CD4-positive, alpha-beta memory T cell (primary cell): Measurements from ENCODE around the gene SLC27A5. TPM values are rescaled to one million over a fixed set of nuclear protein-coding genes. Genes with fewer than 3 reads are reported as not detected.
A peak's percentile ranks its signal among the peaks of the same experiment; 100 is the strongest.
"Not testable (repeated sequence)": the region's sequence is repeated elsewhere in the genome, so short reads cannot be mapped to it uniquely, and the experiment has no call there.

Source experiments
- CTCF ChIA-PET: fragments of 350-600 bp; sonication (Branson Sonifier 250); formaldehyde crosslinking; loops from one replicate; lab custom pipeline; 2021; ENCODE audit warnings: inconsistent platforms; ENCODE audit not compliant: partially characterized antibody; lab: Charles Lee
- POLR2A ChIA-PET: fragments of 350-600 bp; sonication (Branson Sonifier 250); formaldehyde crosslinking; loops from one replicate; lab custom pipeline; 2021; ENCODE audit not compliant: partially characterized antibody; lab: Charles Lee
- DNase-seq, 5 donors: peaks; one replicate each; pipeline versions ENCODE4 v3.0.0 to v3.0.0-alpha.2; 2020 to 2022; ENCODE audit warnings: mixed read lengths in 1 of 5
- H3K27ac ChIP-seq: one replicate; pipeline ENCODE4 v1.7.0; 2013; ENCODE audit warnings: low read depth, low read length
- H3K27me3 ChIP-seq: 2 replicates; pipeline ENCODE4 v1.7.0; 2013; ENCODE audit warnings: mild to moderate bottlenecking, low read length, moderate library complexity; ENCODE audit not compliant: insufficient read depth
- H3K36me3 ChIP-seq: 2 replicates; pipeline ENCODE4 v1.7.0; 2013; ENCODE audit warnings: mild to moderate bottlenecking, low read length, moderate library complexity; ENCODE audit not compliant: insufficient read depth
- H3K4me1 ChIP-seq: 2 replicates; pipeline ENCODE4 v1.7.0; 2013; ENCODE audit warnings: mild to moderate bottlenecking, low read length, moderate library complexity; ENCODE audit not compliant: insufficient read depth
- H3K4me3 ChIP-seq, 2 donors: one replicate each; pipeline ENCODE4 v1.7.0; 2013; ENCODE audit warnings: low read length in 2 of 2, mild to moderate bottlenecking in 1 of 2
- H3K9me3 ChIP-seq, 2 donors: one replicate each; pipeline ENCODE4 v1.7.0; 2013; ENCODE audit warnings: low read length in 2 of 2, control low read depth in 1 of 2; ENCODE audit not compliant: control insufficient read depth in 1 of 2
- H3K27ac Mint-ChIP-seq, 7 donors: one replicate each; pipeline ENCODE4 v1.8.0; 2020 to 2021; ENCODE audit warnings: mixed read lengths in 7 of 7, mild to moderate bottlenecking in 6 of 7, inconsistent platforms in 3 of 7, moderate library complexity in 3 of 7
- H3K27me3 Mint-ChIP-seq, 2 donors: one replicate each; pipeline ENCODE4 v1.8.0; 2020 to 2021; ENCODE audit warnings: mixed read lengths in 2 of 2
- H3K36me3 Mint-ChIP-seq, 2 donors: one replicate each; pipeline ENCODE4 v1.8.0; 2020 to 2021; ENCODE audit warnings: mixed read lengths in 2 of 2, inconsistent platforms in 1 of 2, mild to moderate bottlenecking in 1 of 2
- H3K4me1 Mint-ChIP-seq, 4 donors: one replicate each; pipeline ENCODE4 v1.8.0; 2020 to 2021; ENCODE audit warnings: mixed read lengths in 4 of 4, mild to moderate bottlenecking in 1 of 4
- H3K4me3 Mint-ChIP-seq, 8 donors: one replicate each; pipeline ENCODE4 v1.8.0; 2020 to 2021; ENCODE audit warnings: mixed read lengths in 8 of 8, mild to moderate bottlenecking in 7 of 8, moderate library complexity in 6 of 8, inconsistent platforms in 3 of 8
- H3K9me3 Mint-ChIP-seq, 8 donors: one replicate each; pipeline ENCODE4 v1.8.0; 2020 to 2021; ENCODE audit warnings: mixed read lengths in 8 of 8, mild to moderate bottlenecking in 5 of 8, inconsistent platforms in 3 of 8, moderate library complexity in 1 of 8
- intact Hi-C: fragments of 100-400 bp; cut with micrococcal nuclease; formaldehyde crosslinking; loops from one replicate; pipeline ENCODE4 v1.15.1; 2023
- polyA plus RNA-seq, 2 donors: library from polyadenylated mRNA; unstranded; fragments of 300-500 nt; fragmentation: Illumina TruSeq; gene quantifications; one replicate each; pipeline ENCODE4 v1.2.3, GENCODE V29; 2021
- total RNA-seq, 2 experiments: library from RNA; stranded (reverse); gene quantifications; one replicate each; pipeline ENCODE4 v1.2.3, GENCODE V29; 2021

The SLC27A5 gene
- total and polyA plus RNA-seq, 4 experiments from 2014 or later, result 10.5 to 23.6 (median 14.1) TPM

DNA sequence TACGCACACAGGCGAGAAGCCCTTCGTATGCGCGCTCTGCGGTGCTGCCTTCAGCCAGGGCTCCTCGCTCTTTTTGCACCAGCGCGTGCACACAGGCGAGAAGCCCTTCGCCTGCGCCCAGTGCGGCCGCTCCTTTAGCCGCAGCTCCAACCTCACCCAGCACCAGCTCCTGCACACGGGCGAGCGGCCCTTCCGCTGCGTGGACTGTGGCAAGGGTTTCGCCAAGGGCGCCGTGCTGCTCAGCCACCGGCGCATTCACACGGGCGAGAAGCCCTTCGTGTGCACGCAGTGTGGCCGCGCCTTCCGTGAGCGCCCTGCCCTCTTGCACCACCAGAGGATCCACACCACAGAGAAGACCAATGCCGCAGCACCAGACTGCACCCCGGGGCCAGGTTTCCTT, 55.7 kb downstream of the SLC27A5 start:
- H3K4me3 Mint-ChIP-seq, result no peak overlapping the region

DNA sequence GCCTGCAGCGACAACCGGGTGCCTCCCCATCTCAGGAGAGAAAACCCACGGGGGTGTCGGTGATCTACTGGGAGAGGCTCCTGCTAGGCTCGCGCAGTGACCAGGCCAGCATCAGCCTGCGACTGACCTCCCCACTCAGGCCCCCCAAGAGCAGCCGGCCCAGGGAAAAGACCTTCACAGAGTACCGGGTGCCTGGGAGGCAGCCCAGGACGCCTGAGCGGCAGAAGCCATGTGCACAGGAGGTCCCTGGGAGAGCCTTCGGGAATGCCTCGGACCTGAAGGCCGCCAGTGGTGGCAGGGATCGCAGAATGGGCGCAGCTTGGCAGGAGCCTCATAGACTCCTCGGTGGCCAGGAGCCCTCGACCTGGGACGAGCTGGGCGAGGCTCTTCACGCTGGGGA, 56.5 kb downstream of the SLC27A5 start:
- H3K27me3 Mint-ChIP-seq, result peaks cover 0 to 3% of the 10 kb centered on the region in 2 donors
- H3K36me3 Mint-ChIP-seq, result peaks cover 13 to 24% of the 10 kb centered on the region in 2 donors
- H3K4me1 ChIP-seq, result peaks cover 7% of the 10 kb centered on the region
- no peak overlapping the region for H3K27ac ChIP-seq
- POLR2A ChIA-PET, result no interaction called here
- peaks cover 4% of the 10 kb centered on the region for H3K36me3 ChIP-seq
- intact Hi-C loops, result no loop called here
- H3K27ac Mint-ChIP-seq, result no peak overlapping the region
- H3K9me3 Mint-ChIP-seq, result peaks cover 0 to 3% (median 0%) of the 10 kb centered on the region in 8 donors
- H3K4me1 Mint-ChIP-seq, result peaks cover 16 to 31% (median 21%) of the 10 kb centered on the region in 4 donors
- H3K4me3 ChIP-seq, result no peak overlapping the region
- H3K27me3 ChIP-seq, result no peaks in the 10 kb centered on the region
- no peaks in the 10 kb centered on the region for H3K9me3 ChIP-seq
- DNase-seq, result no peak
- CTCF ChIA-PET, result no interaction called here
- H3K4me3 Mint-ChIP-seq, result no peak overlapping the region

More for the DNA sequence above, 55.7 kb downstream of the SLC27A5 start:
- Mint-ChIP-seq H3K9me3 (peaks cover 0 to 1% (median 0%) of the 10 kb centered on the region in 8 donors), H3K27me3 (peaks cover 0 to 2% of the 10 kb centered on the region in 2 donors), H3K4me1 (peaks cover 11 to 24% (median 16%) of the 10 kb centered on the region in 4 donors), H3K36me3 (peaks cover 13 to 23% of the 10 kb centered on the region in 2 donors), H3K27ac (no peak overlapping the region)
- DNase-seq, result no peak
- Histone ChIP-seq H3K27ac (no peak overlapping the region), H3K36me3 (peaks cover 4% of the 10 kb centered on the region), H3K9me3 (no peaks in the 10 kb centered on the region), H3K27me3 (no peaks in the 10 kb centered on the region), H3K4me1 (peaks cover 2% of the 10 kb centered on the region), H3K4me3 (no peak overlapping the region)
- intact Hi-C loops, result no loop called here
- ChIA-PET CTCF (no interaction called here), POLR2A (no interaction called here)

DNA sequence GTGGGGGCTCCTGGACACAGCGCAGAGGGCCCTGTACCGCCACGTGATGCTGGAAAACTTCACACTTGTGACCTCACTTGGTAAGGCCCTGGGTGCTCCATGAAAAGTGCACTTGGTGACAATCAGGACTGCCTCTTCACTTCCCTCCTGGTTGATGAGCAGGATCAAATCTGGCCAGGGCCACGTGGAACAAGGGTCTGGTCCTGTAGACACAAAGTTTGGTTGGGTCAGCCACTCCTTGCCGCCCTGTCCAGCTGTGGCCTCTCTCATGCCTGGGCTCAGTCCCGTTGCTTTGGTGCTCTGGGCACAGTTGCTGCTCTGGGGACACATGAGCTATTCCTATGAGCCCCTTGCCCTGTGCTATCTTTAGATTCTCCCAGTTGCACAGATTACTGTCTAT, 58.0 kb downstream of the SLC27A5 start:
- intact Hi-C loops, result no loop called here
- Histone ChIP-seq H3K27me3 (no peaks in the 10 kb centered on the region), H3K4me3 (no peak overlapping the region), H3K27ac (no peak overlapping the region), H3K9me3 (no peaks in the 10 kb centered on the region), H3K4me1 (peaks cover 7% of the 10 kb centered on the region), H3K36me3 (peaks cover 4% of the 10 kb centered on the region)
- H3K27me3 Mint-ChIP-seq, result peaks cover 1 to 4% of the 10 kb centered on the region in 2 donors
- H3K36me3 Mint-ChIP-seq, result peaks cover 13 to 24% of the 10 kb centered on the region in 2 donors
- H3K4me3 Mint-ChIP-seq, result peak overlapping the region in 5 of 8 donors; percentile 29 to 70 (median 58)
- ChIA-PET POLR2A (interaction anchor here (0.5 to 1.1 kb wide), 2 partner anchors 10 to 13 kb away, joined by 3 read pairs; partner anchors contain the start of gene ZNF324), CTCF (interaction anchor here (1.4 kb wide), 1 partner anchor 10 kb away, joined by 4 read pairs; no protein-coding TSS in a partner anchor)
- no peak for DNase-seq
- H3K4me1 Mint-ChIP-seq, result peaks cover 16 to 31% (median 20%) of the 10 kb centered on the region in 4 donors
- peaks cover 0 to 10% (median 0%) of the 10 kb centered on the region in 8 donors for H3K9me3 Mint-ChIP-seq
- peak overlapping the region in 4 of 7 donors; percentile 10 to 78 (median 45) for H3K27ac Mint-ChIP-seq

DNA sequence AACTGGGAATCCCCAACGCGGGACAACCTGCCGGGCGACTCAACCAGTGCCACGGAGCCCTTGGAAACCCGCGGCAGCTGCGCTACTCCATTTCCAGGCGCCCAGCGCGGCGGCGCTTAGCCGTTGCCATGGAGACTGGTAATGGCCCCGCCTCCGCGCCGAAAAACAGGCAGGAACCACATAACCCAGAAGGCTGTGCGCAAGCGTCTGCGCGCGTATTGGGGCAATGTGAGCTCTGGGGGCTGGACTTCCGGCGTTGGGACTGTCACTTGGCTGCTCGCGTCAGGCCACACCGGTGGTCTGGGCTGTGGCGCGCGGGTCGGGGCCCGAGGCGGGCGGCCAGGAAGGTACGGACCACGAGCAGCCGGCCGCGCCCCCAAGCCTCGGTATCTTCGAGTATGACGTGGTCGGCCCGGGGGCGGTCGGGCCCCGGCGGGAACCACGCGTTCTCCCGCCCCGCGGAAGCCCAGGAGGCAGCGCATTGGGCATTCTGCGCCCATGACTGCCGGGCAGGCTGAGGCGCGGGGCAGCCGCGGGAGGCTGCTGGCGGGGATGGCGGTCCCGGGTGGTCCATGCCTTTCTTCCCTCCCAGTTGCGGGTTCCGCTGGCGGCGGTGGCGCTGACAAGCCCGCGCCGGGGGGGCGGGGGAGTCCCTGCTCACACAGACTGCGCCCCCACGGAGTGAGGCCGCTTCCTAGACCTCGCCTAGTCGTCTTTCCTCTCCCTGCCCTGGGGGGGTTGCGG, 60.3 kb downstream of the SLC27A5 start, which contains the start of gene ZNF324B:
ZNF324B (plus strand) TSS at position 265 of the 744 bp plus-strand sequence. CDS start 2,080 bp downstream, outside the sequence.
- CTCF ChIA-PET, result interaction anchor here (0.6 to 1.0 kb wide), 3 partner anchors 43 to 121 kb away, joined by 3 read pairs; partner anchors contain the start of gene ZNF584
- H3K9me3 Mint-ChIP-seq, result peaks cover 0 to 17% (median 5%) of the 10 kb centered on the region in 8 donors
- Histone ChIP-seq H3K4me1 (peaks cover 7% of the 10 kb centered on the region), H3K27me3 (no peaks in the 10 kb centered on the region), H3K27ac (peak within 1 kb of the TSS; percentile 67), H3K4me3 (peak within 1 kb of the TSS; percentile 60 to 69), H3K9me3 (no peaks in the 10 kb centered on the region), H3K36me3 (peaks cover 2% of the 10 kb centered on the region)
- peaks cover 13 to 31% (median 19%) of the 10 kb centered on the region in 4 donors for H3K4me1 Mint-ChIP-seq
- intact Hi-C loops, result loop anchor here (1.0 kb wide), 8 partner anchors 11 to 269 kb away; partner anchors contain the start of genes ERVK3-1, ZNF132, ZNF584 and ZNF837
- peak within 1 kb of the TSS; percentile 85 to 93 (median 88) for H3K4me3 Mint-ChIP-seq
- H3K36me3 Mint-ChIP-seq, result peaks cover 13 to 15% of the 10 kb centered on the region in 2 donors
- DNase-seq, result peak; percentile 96 to 97 (median 96)
- peaks cover 6 to 11% of the 10 kb centered on the region in 2 donors for H3K27me3 Mint-ChIP-seq
- H3K27ac Mint-ChIP-seq, result peak within 1 kb of the TSS; percentile 67 to 93 (median 84)
- POLR2A ChIA-PET, result interaction anchor here (0.7 to 2.4 kb wide), 12 partner anchors 9 to 268 kb away, joined by 3 to 18 read pairs (median 5); partner anchors contain the start of genes TRIM28, ZBTB45, ZNF132 and ZNF274

DNA sequence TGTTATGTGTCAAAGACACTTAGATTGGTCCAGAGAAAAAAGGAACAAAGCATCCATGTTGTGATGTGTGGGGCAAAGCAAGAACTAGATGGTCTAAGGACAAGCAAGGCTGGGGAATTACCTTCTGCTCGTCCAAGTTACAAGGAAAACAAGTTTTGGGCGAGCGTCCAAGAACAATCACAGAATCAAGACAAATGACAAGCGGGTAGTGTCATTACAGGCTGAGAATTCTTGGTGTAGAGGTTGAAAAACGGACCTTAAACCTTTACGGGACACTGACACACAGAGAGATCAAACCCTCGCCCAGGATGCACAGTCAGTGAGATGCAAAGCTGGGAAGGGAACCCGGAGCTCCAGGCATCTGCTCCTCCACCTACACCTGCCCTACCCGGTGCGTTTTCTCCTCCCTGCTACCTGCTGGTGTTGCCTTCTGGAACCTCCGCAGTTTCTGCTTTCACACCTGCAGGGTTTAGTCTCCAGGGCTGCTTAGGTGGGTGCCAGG, 60.9 kb downstream of the SLC27A5 start:
- peak overlapping the region; percentile 67 for H3K27ac ChIP-seq
- Mint-ChIP-seq H3K27ac (peak overlapping the region; percentile 67 to 93 (median 84)), H3K4me3 (peak overlapping the region; percentile 85 to 93 (median 88)), H3K9me3 (peaks cover 0 to 17% (median 5%) of the 10 kb centered on the region in 8 donors), H3K27me3 (peaks cover 6 to 14% of the 10 kb centered on the region in 2 donors), H3K4me1 (peaks cover 13 to 31% (median 19%) of the 10 kb centered on the region in 4 donors), H3K36me3 (peaks cover 12 to 14% of the 10 kb centered on the region in 2 donors)
- ChIA-PET POLR2A (interaction anchor here (0.8 to 2.4 kb wide), 11 partner anchors 8 to 268 kb away, joined by 3 to 18 read pairs (median 5); partner anchors contain the start of genes TRIM28, ZBTB45, ZNF132 and ZNF274), CTCF (interaction anchor here (0.8 to 1.0 kb wide), 2 partner anchors 42 to 68 kb away, joined by 3 read pairs; partner anchors contain the start of gene ZNF584)
- no peaks in the 10 kb centered on the region for H3K9me3 ChIP-seq
- H3K27me3 ChIP-seq, result no peaks in the 10 kb centered on the region
- H3K4me1 ChIP-seq, result peaks cover 7% of the 10 kb centered on the region
- intact Hi-C loops, result loop anchor here (1.0 kb wide), 8 partner anchors 11 to 269 kb away; partner anchors contain the start of genes ERVK3-1, ZNF132, ZNF584 and ZNF837
- no peak for DNase-seq
- H3K36me3 ChIP-seq, result no peaks in the 10 kb centered on the region
- peak overlapping the region; percentile 60 to 69 for H3K4me3 ChIP-seq

DNA sequence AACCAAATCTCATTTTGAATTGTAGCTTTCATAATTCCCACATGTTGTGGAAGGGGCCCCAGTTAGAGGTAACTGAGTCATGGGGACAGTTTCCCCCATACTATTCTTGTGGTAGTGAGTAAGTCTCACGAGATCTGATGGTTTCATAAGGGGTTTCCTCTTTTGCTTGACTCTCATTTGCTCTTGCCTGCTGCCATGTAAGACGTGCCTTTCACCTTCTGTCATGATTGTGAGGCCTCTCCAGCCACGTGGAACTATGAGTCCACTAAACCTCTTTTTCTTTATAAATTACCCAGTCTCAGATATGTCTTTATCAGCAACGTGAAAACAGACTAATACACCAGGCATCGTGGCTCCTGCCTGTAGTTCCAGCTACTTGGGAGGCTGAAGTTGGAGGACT, 61.8 kb downstream of the SLC27A5 start:
- H3K4me1 Mint-ChIP-seq, result peaks cover 13 to 31% (median 19%) of the 10 kb centered on the region in 4 donors
- H3K27ac ChIP-seq, POLR2A ChIA-PET, H3K4me1 ChIP-seq, H3K36me3 ChIP-seq, H3K4me3 Mint-ChIP-seq, DNase-seq, H3K4me3 ChIP-seq, H3K9me3 ChIP-seq, H3K27me3 ChIP-seq, H3K27ac Mint-ChIP-seq, intact Hi-C loops: not testable (repeated sequence)
- CTCF ChIA-PET, result interaction anchor here (1.3 kb wide), 1 partner anchor 64 kb away, joined by 3 read pairs; no protein-coding TSS in a partner anchor
- H3K9me3 Mint-ChIP-seq, result peaks cover 0 to 17% (median 5%) of the 10 kb centered on the region in 8 donors
- H3K36me3 Mint-ChIP-seq, result peaks cover 12 to 14% of the 10 kb centered on the region in 2 donors
- H3K27me3 Mint-ChIP-seq, result peaks cover 6 to 15% of the 10 kb centered on the region in 2 donors
